ELR (cell line): ENCODE results near the gene MYO1E.
A peak's percentile ranks its signal among the peaks of the same experiment; 100 is the strongest.
"Not testable (repeated sequence)": the region's sequence is repeated elsewhere in the genome, so short reads cannot be mapped to it uniquely, and the experiment has no call there.

Experiments
- DNase-seq: peaks from one replicate; pipeline ENCODE4 v3.0.0-alpha.2; 2015; ENCODE audit warnings: low read depth

MYO1E gene

GRCh38 chr15:59292442-59293151 lies 80.1 kb downstream of the MYO1E start:
- no peak for DNase-seq

GRCh38 chr15:59291213-59291549 lies 81.5 kb downstream of the MYO1E start:
- no peak for DNase-seq

- DNase-seq, result no peak
These were observed 82.1 kb downstream of the MYO1E start for GRCh38 chr15:59290295-59291212.

GRCh38 chr15:59289574-59289973 lies 83.1 kb downstream of the MYO1E start:
- DNase-seq, result no peak

GRCh38 chr15:59283717-59284391 lies 88.8 kb downstream of the MYO1E start:
- peak; percentile 77 for DNase-seq

GRCh38 chr15:59282515-59283337 lies 89.9 kb downstream of the MYO1E start:
- no peak for DNase-seq

GRCh38 chr15:59281699-59282098 lies 91.0 kb downstream of the MYO1E start:
- no peak for DNase-seq

GRCh38 chr15:59280855-59281254 lies 91.8 kb downstream of the MYO1E start:
- no peak for DNase-seq

GRCh38 chr15:59280292-59280691 lies 92.4 kb downstream of the MYO1E start:
- DNase-seq, result not testable (repeated sequence)

- no peak for DNase-seq
These were observed 93.6 kb downstream of the MYO1E start for GRCh38 chr15:59279023-59279422.

GRCh38 chr15:59278120-59278519 lies 94.6 kb downstream of the MYO1E start:
- DNase-seq, result no peak

GRCh38 chr15:59276225-59277178 lies 96.2 kb downstream of the MYO1E start:
- peak; percentile 30 for DNase-seq

GRCh38 chr15:59274126-59274970 lies 98.3 kb downstream of the MYO1E start:
- peak; percentile 71 for DNase-seq

- DNase-seq, result no peak
These were observed 99.4 kb downstream of the MYO1E start for GRCh38 chr15:59273234-59273633.

GRCh38 chr15:59271595-59272201 lies 101.0 kb downstream of the MYO1E start:
- DNase-seq, result no peak

- peak; percentile 47 for DNase-seq
These were observed 103.7 kb downstream of the MYO1E start for GRCh38 chr15:59268852-59269407.

- DNase-seq, result peak; percentile 93
These were observed 104.4 kb downstream of the MYO1E start for GRCh38 chr15:59268168-59268851.

- no peak for DNase-seq
These were observed 106.6 kb downstream of the MYO1E start for GRCh38 chr15:59266028-59266427.
